NOMO-1 (cell line): Measurements from ENCODE around the gene PDZD2.
"Not testable (repeated sequence)": the region's sequence is repeated elsewhere in the genome, so short reads cannot be mapped to it uniquely, and the experiment has no call there.

Experiments used
- DNase-seq, 2 experiments: peaks; one replicate each; lab custom pipeline; 2025; ENCODE audit not compliant: unreplicated experiment in 2 of 2; lab: John Stamatoyannopoulos, UW

PDZD2 gene

DNA sequence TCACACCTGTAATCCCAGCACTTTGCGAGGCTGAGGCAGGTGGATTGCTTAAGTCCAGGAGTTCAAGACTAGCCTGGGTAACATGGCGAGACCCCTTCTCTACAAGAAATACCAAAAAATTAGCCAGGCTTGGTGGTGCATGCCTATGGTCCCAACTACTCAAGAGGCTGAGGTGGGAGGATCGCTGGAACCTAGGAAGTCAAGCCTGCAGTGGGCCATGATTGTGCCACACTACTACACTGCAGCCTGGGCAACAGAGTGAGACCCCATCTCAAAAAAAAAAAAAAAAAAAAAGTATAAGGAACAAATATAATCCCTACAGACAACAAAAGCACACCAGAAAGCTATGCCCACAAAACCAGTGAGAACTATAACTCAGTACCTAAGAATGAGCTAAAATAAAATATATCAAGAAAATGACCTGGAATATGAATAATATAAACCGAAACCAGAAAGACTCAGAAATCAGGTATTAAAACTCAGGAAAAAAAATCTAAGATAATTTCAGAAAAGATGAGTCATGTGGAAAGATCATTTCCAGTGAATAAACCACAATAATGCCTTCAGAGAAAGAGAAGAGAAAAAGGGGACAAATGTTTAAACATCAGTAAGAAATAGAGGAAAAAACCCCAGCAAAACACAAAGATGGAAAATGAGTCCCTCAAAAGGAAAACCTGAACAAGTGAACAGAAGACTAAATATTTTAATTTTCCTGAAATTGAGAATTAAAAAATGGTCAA is 477.8 kb downstream of the PDZD2 start:
- no peak for DNase-seq

DNA sequence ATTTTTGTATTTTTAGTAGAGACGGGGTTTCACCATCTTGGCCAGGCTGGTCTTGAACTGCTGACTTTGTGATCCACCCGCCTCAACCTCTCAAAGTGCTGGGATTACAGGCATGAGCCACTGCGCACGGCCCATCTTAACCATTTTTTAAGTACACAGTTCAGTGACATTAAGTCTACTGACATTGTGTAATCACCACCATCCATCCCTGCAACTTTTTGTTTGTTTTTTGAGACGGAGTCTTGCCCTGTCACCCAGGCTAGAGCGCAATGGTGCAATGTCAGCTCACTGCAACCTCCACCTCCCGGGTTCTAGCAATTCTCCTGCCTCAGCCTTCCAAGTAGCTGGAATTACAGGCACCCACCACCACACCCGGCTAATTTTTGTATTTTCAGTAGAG is 480.0 kb downstream of the PDZD2 start:
- DNase-seq: not testable (repeated sequence)

DNA sequence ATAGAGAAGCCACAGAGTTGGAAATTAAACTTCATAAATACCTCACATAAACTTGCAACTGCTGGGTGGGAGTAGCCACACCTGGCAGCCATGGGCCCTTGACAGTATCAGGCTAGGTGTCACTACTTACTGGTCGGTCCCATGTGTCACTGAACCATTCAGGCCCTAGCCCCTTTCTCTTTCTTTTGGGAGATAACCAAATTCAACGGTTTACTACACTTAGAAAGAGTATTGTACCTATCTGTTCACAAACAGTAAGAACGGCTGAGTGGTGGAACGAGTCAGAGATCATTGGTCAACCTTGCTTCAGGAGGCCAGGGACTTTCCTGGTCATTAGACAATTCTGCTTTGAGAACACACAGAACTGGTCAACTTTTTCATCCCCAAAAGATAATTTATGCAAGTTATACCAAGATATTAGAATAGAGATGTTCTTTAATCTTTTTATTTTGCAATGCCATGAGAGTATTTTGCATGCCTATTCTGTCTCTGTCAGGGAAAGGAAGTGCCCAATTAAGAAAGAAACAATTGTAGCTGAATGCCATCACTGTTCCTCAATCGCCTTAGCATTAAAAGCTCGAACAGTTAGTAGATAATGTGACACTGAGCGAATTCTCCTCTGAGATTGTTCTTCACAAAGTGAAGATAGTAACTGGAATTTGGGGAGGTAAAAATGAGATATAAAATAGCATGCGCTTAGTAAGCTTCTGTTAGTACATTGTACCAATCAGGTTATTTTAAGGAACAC is 484.3 kb downstream of the PDZD2 start:
- DNase-seq: peak; percentile 51 to 82

DNA sequence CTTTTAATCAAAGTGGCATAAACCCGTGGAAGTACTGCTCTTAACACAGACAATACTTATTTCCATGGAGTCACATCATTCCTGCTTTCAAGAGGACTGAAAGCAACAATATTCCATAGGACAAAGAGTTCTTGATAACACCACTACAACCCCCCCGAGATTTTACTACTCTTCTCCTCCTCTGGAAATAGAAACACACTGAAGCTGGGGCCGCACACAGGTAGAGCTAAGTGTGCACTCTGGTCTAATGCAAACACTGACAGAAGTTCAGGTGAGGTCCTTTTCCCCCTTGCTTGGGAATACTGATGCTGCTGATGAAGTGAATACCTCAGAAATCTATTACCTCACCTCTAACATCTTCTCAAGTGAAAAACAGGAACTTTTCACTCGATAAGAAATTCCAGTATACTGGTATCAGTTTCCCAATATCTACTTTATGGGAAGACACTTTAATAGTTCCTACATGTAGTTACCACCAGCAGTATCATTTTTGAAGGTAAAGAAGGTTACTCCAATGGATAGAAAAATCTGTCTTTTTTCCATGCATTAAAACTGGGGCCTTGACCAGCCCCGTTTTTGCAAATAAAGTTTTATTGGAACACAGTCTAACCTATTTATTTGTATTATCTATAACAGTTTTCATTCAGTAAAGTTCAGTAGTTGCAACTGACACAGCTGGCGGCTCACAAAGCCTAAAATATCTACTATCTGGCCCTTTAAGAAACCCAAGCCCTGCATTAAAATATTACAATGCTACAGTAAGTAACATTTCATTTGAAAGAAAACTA is 485.2 kb downstream of the PDZD2 start:
- DNase-seq: no peak

DNA sequence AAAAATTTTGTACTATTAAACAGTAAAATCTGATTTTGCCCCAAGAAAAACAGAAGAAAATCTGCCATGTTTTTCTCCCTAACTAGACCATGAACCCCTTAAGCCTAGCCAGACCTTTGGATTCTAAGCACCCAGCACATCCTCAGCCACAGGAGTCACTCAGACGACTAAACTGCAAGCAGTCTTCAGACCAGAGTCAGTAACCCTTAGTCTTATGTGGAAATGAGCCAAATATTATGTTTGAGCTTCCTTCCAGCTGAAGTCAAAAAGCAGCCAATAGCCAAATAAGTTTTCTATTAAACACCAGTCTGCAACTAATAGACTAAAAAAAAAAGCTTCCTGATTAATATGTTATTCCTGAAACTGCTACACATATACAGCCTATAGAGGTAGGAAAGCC is 487.8 kb downstream of the PDZD2 start:
- no peak for DNase-seq

DNA sequence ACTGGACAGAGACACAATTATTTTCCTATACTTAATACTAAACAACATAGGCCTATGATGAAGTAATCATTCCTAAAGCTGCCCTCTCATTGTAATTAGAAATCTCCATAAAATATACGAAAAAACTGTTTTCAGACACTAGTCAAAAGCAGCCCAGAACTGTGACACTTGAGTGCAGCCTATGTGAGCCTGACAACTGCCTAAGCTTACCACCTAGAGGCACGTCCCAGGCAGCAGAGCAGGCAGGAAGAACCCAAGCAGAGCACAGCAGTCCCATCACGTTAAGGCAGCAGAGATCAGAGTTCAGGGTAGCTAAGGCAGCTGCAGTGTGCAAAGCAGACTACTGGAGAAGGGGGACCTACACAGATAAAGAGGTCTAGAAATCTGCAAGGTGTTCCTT is 488.8 kb downstream of the PDZD2 start:
- no peak for DNase-seq

DNA sequence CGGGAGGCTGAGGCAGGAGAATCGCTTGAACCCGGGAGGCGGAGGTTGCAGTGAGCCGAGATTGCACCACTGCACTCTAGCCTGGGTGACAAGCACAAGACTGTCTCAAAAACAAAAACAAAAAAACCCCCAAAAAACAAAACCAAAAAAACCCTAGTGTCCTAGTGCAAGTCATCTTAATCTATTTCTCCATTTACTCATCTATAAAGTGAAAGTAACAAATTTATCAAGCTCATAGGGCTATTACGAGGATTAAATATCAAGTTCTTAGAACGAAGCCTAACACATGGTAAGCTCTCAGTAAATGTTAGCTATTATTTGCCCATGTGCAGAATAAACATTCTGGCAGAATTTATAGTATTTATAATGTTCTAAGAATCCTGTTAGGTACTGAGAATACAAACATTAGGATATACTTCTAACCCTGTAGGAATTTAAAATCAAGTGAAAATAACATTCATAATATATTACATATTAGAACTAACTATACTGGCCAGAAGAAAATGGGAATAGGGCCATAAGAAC is 490.2 kb downstream of the PDZD2 start:
- DNase-seq: no peak

DNA sequence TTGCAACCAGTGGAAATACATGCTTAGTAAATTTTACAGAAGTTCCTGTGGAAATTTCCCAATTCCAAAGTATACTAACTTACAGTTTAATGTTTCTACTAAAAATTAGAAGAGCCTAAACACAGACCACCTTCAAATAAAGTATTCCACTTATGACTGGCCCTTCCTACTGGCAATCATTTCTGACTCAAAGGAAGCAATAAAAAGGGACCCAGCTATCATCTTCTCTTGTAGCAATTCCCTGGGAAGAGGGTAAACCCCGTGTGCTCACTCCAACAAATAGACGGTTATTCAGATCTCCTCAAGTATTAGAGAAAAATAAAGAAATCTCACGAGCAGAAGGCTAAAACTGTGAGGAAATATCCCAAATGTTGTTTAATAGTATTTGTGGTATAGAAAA is 491.9 kb downstream of the PDZD2 start:
- no peak for DNase-seq

DNA sequence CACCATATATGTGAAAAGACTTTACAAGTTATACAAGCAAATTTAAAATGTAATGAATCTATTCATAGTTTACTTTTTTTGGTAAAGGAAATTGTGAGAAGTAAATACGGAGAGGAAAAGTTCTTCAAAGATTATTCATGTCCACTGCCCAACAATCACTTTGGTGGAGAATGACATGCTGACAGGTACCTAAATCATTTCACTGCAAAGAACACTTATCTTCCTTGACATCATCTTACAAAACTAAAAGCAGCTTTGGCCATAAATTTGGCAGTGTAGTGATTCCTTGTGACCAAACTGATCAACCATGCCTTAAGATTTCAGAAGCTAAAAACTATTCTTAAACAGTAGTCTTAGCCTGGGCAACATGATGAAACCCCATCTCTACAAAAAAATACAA is 492.7 kb downstream of the PDZD2 start:
- no peak for DNase-seq

DNA sequence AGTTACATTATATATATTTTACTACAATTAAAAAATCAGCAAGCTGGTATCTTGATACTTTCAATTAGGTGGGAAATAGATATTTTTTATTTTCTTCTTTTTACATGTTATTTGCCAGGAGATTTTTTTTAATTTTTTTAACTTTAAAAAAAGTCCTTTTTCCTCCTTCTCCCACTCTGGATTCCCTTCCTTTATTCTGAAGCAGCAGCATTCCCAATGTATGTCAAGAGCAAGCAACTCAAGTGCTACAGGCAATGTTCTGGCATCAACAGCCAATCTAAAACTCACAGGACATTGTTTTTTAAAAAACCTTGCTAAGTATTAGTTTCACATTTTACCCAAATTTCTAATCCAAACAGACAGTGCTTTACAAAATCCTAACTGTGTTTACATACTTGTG is 493.8 kb downstream of the PDZD2 start:
- DNase-seq: no peak

DNA sequence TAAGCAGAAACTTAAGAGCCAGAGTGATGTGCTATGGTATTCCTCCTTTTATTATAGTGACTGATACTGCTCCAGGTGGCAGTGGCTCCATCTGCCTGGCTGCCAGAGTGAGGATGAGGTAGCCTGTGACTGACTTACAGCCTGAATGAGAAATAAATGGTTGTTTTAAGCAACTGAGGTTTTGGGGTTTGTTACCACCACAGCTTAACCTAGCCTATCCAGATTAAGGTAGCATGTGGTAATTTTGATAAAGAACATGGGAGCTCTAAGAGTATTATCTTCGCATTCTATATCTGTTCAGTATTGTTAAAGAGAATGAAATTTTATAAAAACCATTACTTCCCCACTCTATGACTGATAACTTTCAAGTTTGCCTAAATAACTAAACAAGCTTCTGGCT is 496.2 kb downstream of the PDZD2 start:
- no peak for DNase-seq

DNA sequence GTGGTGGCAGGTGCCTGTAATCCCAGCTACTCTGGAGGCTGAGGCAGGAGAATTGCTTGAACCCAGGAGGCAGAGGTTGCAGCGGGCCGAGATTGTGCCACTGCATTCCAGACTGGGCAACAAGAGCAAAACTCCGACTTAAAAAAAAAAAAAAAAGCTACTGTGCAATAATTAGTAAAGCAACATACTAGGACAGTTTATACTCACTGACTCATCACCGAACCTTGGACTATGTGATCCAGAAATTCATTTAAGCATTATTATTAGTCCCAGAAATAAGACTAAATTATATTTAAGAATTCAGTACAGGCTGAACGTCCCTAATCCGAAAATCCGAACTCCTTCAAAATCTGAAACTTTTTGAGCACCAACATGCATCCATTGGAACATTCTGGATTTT is 497.4 kb downstream of the PDZD2 start:
- DNase-seq: no peak

DNA sequence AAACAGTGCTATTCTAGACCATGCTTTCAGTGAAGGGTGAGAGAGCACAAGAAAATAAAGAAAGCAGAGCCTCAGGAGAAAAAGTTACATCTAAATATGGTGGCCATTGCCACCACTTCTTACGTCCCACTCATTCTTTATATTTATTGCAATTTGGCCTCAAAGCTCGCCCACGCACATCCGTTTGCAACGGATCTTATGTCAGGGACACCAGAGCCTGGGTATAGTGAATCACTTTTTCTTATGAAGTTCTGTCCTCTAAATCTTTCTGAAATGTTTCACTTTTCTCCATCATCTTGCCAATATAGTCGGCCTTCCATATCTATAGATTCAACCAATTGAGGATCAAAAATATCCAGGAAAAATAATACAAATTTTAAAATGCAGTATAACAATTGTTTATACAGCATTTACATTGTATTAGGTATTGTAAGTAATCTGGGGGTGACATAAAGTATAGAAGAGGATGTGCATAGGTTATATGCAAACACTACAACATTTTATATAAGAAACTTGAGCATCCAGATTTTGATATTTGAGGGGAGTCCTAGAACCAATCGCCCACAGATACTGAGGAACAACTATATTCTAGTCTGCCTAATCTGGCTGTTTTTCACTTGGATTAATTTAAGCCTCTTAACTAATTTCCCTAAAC is 500.0 kb downstream of the PDZD2 start:
- DNase-seq: no peak

DNA sequence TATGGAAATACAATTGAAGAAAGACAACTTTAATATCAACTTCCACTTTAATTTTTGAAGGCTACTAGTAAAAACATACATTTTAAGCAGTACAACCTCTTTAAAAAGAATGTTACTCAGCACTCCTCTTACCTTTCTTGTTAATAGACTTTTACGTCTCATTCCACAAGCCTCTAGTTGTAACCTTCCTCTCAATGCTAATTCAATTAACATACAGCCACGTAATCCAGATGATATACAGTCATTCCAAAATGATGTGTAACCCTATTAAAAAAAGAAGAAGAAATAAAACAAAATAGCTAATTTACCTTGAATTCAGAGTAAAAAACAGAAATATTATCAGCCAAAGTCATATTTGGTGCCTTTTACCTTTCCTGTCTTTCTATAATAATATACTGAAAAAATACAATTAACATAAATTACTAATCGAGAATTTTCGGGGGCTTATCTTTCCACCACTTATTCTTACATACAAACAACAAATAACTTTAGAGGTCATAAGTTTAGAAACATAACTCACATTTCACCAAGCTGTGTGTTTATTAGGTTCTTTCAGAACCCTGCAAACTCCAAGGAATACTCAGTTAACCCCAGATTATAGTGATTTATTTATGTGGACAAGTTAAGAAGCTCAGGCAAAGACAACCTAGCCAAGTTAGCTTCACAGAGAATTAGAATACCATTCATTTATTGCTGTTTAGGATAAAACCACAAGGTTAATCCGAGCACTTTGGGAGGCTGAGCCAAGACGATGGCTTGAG is 504.9 kb downstream of the PDZD2 start:
- no peak for DNase-seq

DNA sequence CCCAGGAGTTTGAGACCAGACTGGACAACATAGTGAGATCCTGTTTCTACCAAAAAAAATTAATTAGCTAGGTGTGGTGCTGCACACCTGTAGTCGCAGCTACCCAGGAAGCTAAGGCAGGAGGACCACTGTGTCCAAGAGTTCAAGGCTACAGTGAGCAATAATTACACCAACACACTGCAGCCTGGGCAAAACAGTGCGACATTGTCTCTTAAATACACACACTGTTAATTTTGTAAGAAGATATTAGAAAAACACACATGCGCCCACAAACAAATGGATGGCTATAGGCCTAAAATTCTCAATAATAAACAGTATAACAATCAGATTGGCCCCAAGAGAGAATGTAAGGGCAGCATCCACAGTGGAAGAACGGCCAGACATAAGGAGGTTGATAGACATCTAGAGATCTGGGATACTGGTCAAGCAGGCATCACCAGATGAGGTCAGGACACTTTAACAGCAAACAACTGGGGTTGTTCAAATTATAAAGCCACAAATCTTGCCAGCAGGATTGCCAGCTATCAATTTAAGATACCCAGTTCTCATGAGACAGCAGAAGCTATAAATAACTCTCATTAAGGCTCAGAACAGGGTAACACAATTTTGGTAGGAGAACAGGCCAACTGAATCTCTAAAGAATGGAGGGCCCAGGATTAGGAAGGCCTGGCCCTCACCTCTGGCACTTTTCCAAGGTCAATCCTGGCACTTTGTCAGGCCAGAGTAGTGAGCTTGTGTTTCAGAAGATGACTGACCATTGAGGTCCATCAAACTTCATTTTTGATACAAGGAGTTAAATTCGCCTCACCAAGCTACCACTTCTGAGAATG is 505.7 kb downstream of the PDZD2 start:
- no peak for DNase-seq

DNA sequence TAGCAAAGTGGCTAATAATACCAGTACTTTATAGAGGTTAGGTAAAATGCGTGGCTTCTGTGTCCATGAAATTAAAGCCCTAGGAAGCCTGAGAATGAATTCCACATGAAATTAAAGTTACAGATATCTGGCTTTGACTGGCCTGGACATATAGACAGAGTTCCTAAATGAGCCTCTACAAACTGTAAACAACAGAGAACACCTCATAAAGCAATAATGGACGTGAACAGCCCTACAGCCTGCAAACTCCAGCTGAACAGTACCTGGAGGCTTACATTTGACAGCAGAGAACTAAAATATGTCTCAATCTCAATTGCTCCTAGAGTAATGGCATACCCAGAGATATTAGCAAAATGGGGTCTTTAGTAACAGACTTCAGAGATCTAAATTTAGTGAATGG is 506.4 kb downstream of the PDZD2 start:
- no peak for DNase-seq

DNA sequence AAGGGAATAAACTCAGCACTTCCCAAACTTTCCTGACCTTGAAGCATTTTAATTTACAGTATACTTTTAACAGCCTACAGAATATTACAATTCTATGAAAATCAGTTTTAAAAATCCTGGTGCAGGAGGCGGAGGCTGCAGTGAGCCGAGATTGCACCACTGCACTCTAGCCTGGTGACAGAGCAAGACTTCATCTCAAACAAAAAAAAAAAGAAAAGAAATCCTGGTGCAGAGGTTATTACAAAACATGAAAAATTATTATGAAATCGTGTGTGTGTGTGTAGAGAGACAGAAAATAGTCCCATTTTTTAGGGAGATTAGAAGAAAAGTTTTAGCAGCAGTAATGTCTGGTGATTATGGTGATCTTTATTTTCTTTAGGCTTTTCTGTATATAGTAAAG is 508.3 kb downstream of the PDZD2 start:
- DNase-seq: peak; percentile 84 to 86

DNA sequence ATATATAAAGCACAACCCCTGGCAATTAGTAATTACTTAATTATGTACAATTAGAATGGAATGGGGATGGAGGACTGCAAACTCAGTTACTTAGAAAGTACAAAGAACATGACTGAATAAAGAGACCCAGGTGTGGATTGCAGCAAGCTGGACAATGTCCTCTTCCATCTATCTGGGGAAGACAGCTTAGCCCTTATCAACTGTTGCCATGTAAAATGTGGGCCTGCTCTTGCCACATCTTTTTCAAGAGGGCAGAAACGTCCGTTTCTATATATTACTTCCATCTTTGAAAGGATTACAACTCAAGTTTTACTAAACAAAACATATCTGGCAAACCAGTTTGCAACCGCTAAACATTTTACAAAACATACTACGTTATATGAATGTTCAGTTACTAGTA is 509.0 kb downstream of the PDZD2 start:
- peak in 1 of 2 experiments; percentile 26 for DNase-seq

DNA sequence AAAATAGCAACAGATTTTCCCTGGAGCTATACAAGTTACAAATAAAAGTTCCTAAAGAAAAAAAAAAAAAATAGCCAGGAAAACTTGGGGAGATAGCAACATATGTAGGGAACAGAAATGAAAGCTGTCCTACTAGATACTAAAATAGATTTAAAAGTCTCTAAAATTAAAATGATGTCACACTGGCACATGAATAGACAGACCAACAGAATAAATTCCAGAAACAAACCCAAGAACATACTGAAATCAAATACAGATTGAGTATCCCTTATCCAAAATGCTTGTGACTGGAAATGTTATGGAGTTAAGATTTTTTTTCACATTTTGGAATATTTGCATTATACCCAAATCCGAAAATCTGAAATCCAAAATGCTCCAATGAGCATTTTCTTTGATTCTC is 511.4 kb downstream of the PDZD2 start:
- no peak for DNase-seq
